ENCODE measurements around the gene RHBDD3.

GRCh38 chr22:29312218-29313125 lies 44.7 kb upstream of the RHBDD3 start:
- no peak for TF ChIP-seq CTCF (conservative IDR thresholded peaks at IDR 0.05 in 1 of 2, IDR thresholded peaks at IDR 0.05 in 1 of 2; ENCODE audit: extremely low read depth in 1 of 2, insufficient read depth in 1 of 2, low read depth in 1 of 2, low read length in 2 of 2)
- TF ChIP-seq EZH2 (IDR thresholded peaks at IDR 0.05; ENCODE audit: borderline replicate concordance, low read length), result no peak
